ENCODE measurements around the gene ZCCHC4.

The ZCCHC4 gene

DNA sequence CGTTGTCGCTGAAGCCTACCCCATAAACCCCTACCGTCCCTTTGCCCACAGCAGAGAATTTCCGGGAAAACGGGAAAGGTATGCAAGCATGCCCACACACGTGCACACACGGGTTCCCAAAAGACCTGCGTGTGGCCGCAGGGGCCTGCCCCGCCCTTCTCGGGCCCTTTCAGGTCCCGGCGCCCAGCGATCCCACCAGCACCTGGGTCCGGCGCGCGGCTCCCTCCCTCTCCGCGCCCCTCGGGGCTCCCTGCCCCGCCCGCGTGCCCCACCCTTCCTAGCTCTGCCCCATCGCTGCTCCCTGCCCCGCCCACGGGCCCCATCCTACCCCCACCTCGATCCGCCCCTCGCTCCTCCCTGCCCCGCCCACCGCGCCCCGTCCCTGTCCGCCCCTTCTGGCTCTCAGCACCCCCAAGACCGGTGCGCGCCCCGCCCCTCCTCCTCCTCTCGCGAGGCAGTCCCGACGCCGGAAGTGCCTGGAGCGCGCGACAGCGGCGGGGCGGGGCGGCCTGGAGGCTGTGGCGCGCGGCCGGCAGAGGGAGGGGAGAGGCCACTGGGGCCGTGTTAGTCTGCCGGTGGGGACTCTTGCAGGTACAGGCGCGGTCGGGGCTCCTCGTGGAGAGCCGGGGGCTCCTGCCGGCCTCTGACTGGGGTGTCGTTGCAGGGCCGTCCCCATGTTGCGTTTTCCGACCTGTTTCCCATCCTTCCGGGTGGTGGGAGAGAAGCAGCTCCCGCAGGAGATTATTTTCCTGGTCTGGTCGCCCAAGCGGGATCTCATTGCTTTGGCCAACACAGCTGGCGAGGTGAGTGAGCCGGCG lies 64.4 kb downstream of the ZCCHC4 start, which contains the start of gene ANAPC4:
TSS of gene ANAPC4 (plus strand) at position 510 of the 818 bp plus-strand sequence. CDS start at position 675, 165 bp downstream.
- no peaks in the 10 kb centered on the region; the same call in 1 of the 2 replicates for H4K20me1 ChIP-seq (ENCODE audit: insufficient read depth, low read length)
- H3K79me2 ChIP-seq (ENCODE audit: insufficient read depth, low read length) = peaks cover 36% of the 10 kb centered on the region
- H3K4me3 ChIP-seq (ENCODE audit: low read depth in 1 of 2, low read length in 2 of 2) = peak within 1 kb of the TSS; percentile 63 to 90
- DNase-seq (peak; percentile 97), ATAC-seq (ENCODE audit: insufficient read depth, low read depth) (peak; percentile 91)
- H3K27me3 ChIP-seq (ENCODE audit: insufficient read depth, low read length, poor library complexity) = no peaks in the 10 kb centered on the region
- H3K9me3 ChIP-seq (ENCODE audit: insufficient read depth, low read length, severe bottlenecking) = no peaks in the 10 kb centered on the region
- H3K4me1 ChIP-seq (ENCODE audit: insufficient read depth, low read length) = peaks cover 27% of the 10 kb centered on the region
- peak within 1 kb of the TSS; percentile 94 for H2AFZ ChIP-seq (ENCODE audit: low read depth, low read length)
- H3K9ac ChIP-seq (ENCODE audit: low read depth, low read length) = peak within 1 kb of the TSS; percentile 77
- H3K27ac ChIP-seq (ENCODE audit: low read length) = peak within 1 kb of the TSS; percentile 79
- H3K36me3 ChIP-seq (ENCODE audit: insufficient read depth, low read length) = peaks cover 31% of the 10 kb centered on the region
- H3K4me2 ChIP-seq (ENCODE audit: insufficient read depth, low read length) = peak within 1 kb of the TSS; percentile 78
- TF ChIP-seq, protein P1, sequence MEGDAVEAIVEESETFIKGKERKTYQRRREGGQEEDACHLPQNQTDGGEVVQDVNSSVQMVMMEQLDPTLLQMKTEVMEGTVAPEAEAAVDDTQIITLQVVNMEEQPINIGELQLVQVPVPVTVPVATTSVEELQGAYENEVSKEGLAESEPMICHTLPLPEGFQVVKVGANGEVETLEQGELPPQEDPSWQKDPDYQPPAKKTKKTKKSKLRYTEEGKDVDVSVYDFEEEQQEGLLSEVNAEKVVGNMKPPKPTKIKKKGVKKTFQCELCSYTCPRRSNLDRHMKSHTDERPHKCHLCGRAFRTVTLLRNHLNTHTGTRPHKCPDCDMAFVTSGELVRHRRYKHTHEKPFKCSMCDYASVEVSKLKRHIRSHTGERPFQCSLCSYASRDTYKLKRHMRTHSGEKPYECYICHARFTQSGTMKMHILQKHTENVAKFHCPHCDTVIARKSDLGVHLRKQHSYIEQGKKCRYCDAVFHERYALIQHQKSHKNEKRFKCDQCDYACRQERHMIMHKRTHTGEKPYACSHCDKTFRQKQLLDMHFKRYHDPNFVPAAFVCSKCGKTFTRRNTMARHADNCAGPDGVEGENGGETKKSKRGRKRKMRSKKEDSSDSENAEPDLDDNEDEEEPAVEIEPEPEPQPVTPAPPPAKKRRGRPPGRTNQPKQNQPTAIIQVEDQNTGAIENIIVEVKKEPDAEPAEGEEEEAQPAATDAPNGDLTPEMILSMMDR (IDR thresholded peaks at IDR 0.05; ENCODE audit: borderline replicate concordance, extremely low read depth, low read length, poor library complexity, severe bottlenecking) = no peak
- TF ChIP-seq EZH2 (IDR thresholded peaks at IDR 0.05; ENCODE audit: borderline replicate concordance, low read depth, low read length, severe bottlenecking) = no peak

- H3K79me2 ChIP-seq (ENCODE audit: insufficient read depth, low read length) = peaks cover 37% of the 10 kb centered on the region
- peaks cover 27% of the 10 kb centered on the region for H3K4me1 ChIP-seq (ENCODE audit: insufficient read depth, low read length)
- TF ChIP-seq EZH2 (IDR thresholded peaks at IDR 0.05; ENCODE audit: borderline replicate concordance, low read depth, low read length, severe bottlenecking) = no peak
- TF ChIP-seq, protein P1 (IDR thresholded peaks at IDR 0.05; ENCODE audit: borderline replicate concordance, extremely low read depth, low read length, poor library complexity, severe bottlenecking) = no peak
- peaks cover 39% of the 10 kb centered on the region for H3K36me3 ChIP-seq (ENCODE audit: insufficient read depth, low read length)
- ATAC-seq (ENCODE audit: insufficient read depth, low read depth) (no peak), DNase-seq (no peak)
- peak overlapping the region; percentile 84 for H2AFZ ChIP-seq (ENCODE audit: low read depth, low read length)
- no peaks in the 10 kb centered on the region for H3K9me3 ChIP-seq (ENCODE audit: insufficient read depth, low read length, severe bottlenecking)
- H3K27ac ChIP-seq (ENCODE audit: low read length) = peak overlapping the region; percentile 79
- no peaks in the 10 kb centered on the region for H3K27me3 ChIP-seq (ENCODE audit: insufficient read depth, low read length, poor library complexity)
- peak overlapping the region; percentile 77 for H3K9ac ChIP-seq (ENCODE audit: low read depth, low read length)
- peak overlapping the region; percentile 63 to 90 for H3K4me3 ChIP-seq (ENCODE audit: low read depth in 1 of 2, low read length in 2 of 2)
- H4K20me1 ChIP-seq (ENCODE audit: insufficient read depth, low read length) = no peaks in the 10 kb centered on the region; the same call in 1 of the 2 replicates
- H3K4me2 ChIP-seq (ENCODE audit: insufficient read depth, low read length) = peak overlapping the region; percentile 78
Measured at GRCh38 chr4:25377572-25378436, 65.2 kb downstream of the ZCCHC4 start.

GRCh38 chr4:25378437-25378743 lies 65.8 kb downstream of the ZCCHC4 start:
- Histone ChIP-seq H3K4me3 (ENCODE audit: low read depth in 1 of 2, low read length in 2 of 2) (peak overlapping the region; percentile 63 to 90; a peak in 3 of 4 replicates), H4K20me1 (ENCODE audit: insufficient read depth, low read length) (no peaks in the 10 kb centered on the region; the same call in 1 of the 2 replicates), H3K79me2 (ENCODE audit: insufficient read depth, low read length) (peaks cover 41% of the 10 kb centered on the region), H3K4me1 (ENCODE audit: insufficient read depth, low read length) (peaks cover 27% of the 10 kb centered on the region), H3K4me2 (ENCODE audit: insufficient read depth, low read length) (peak overlapping the region; percentile 78), H3K9ac (ENCODE audit: low read depth, low read length) (peak overlapping the region; percentile 77), H3K36me3 (ENCODE audit: insufficient read depth, low read length) (peaks cover 45% of the 10 kb centered on the region), H2AFZ (ENCODE audit: low read depth, low read length) (no peak overlapping the region), H3K9me3 (ENCODE audit: insufficient read depth, low read length, severe bottlenecking) (no peaks in the 10 kb centered on the region), H3K27me3 (ENCODE audit: insufficient read depth, low read length, poor library complexity) (no peaks in the 10 kb centered on the region), H3K27ac (ENCODE audit: low read length) (peak overlapping the region; percentile 41)
- no peak for TF ChIP-seq EZH2 (IDR thresholded peaks at IDR 0.05; ENCODE audit: borderline replicate concordance, low read depth, low read length, severe bottlenecking)
- TF ChIP-seq, protein P1 (IDR thresholded peaks at IDR 0.05; ENCODE audit: borderline replicate concordance, extremely low read depth, low read length, poor library complexity, severe bottlenecking) = no peak
- DNase-seq = no peak
- no peak for ATAC-seq (ENCODE audit: insufficient read depth, low read depth)
